Keratinocyte (primary cell): ENCODE results near the gene NUAK1. TPM values are rescaled to one million over a fixed set of nuclear protein-coding genes. Genes with fewer than 3 reads are reported as not detected.

Experiments
- DNase-seq: peaks from one replicate; pipeline ENCODE4 v3.0.0-alpha.2; 2011; ENCODE audit warnings: low read depth, missing footprints, low spot score
- FAIRE-seq: peaks from 2 replicates; lab custom pipeline; 2011; peaks lifted over from hg19 to GRCh38; lab: Jason Lieb, UNC
- H2AFZ ChIP-seq: 2 replicates; pipeline ENCODE4 v1.6.0; 2012; ENCODE audit warnings: low read length, control low read depth, inconsistent platforms; ENCODE audit not compliant: control insufficient read depth
- H3K27ac ChIP-seq: 2 replicates; pipeline ENCODE4 v1.5.1; 2011; ENCODE audit warnings: low read length; ENCODE audit not compliant: control insufficient read depth, insufficient read depth
- H3K27me3 ChIP-seq: 3 replicates; pipeline ENCODE4 v1.6.0; 2011; ENCODE audit warnings: low read length; ENCODE audit not compliant: control insufficient read depth, insufficient read depth; ENCODE audit errors: extremely low read depth
- H3K36me3 ChIP-seq, 2 experiments: 2 replicates in 1 of 2; 3 replicates in 1 of 2; pipeline ENCODE4 v1.5.1; 2011; ENCODE audit warnings: low read length in 2 of 2, mild to moderate bottlenecking in 1 of 2; ENCODE audit not compliant: control insufficient read depth in 2 of 2, insufficient read depth in 2 of 2; ENCODE audit errors: extremely low read depth in 1 of 2
- H3K4me1 ChIP-seq: 3 replicates; pipeline ENCODE4 v1.5.1; 2011; ENCODE audit warnings: low read length; ENCODE audit not compliant: control insufficient read depth, insufficient read depth; ENCODE audit errors: extremely low read depth
- H3K4me2 ChIP-seq: 3 replicates; pipeline ENCODE4 v1.6.0; 2011; ENCODE audit warnings: low read depth, low read length; ENCODE audit not compliant: control insufficient read depth, insufficient read depth; ENCODE audit errors: extremely low read depth
- H3K4me3 ChIP-seq, 3 experiments: fragments of 200-600 bp in 1 of 3; sonication (generic) in 1 of 3; 2 replicates in 2 of 3; 3 replicates in 1 of 3; pipeline ENCODE4 v1.5.1; 2011 to 2016; ENCODE audit warnings: low read length in 3 of 3, mild to moderate bottlenecking in 3 of 3, control low read depth in 2 of 3, inconsistent platforms in 1 of 3, low read depth in 1 of 3, mixed read lengths in 1 of 3, mixed run types in 1 of 3, moderate library complexity in 1 of 3; ENCODE audit not compliant: control insufficient read depth in 2 of 3, insufficient read depth in 2 of 3; ENCODE audit errors: extremely low read depth in 1 of 3
- H3K79me2 ChIP-seq: 2 replicates; pipeline ENCODE4 v1.6.0; 2012; ENCODE audit warnings: low read length; ENCODE audit not compliant: control insufficient read depth, insufficient read depth
- H3K9ac ChIP-seq: 3 replicates; pipeline ENCODE4 v1.6.0; 2011; ENCODE audit warnings: low read length; ENCODE audit not compliant: control insufficient read depth, insufficient read depth; ENCODE audit errors: extremely low read depth
- H3K9me1 ChIP-seq: 3 replicates; pipeline ENCODE4 v1.6.0; 2011; ENCODE audit warnings: low read length; ENCODE audit not compliant: control insufficient read depth, insufficient read depth; ENCODE audit errors: extremely low read depth
- H3K9me3 ChIP-seq: 2 replicates; pipeline ENCODE4 v1.5.1; 2012; ENCODE audit warnings: low read depth, low read length; ENCODE audit not compliant: control insufficient read depth
- H4K20me1 ChIP-seq: 3 replicates; pipeline ENCODE4 v1.6.0; 2011; ENCODE audit warnings: low read length; ENCODE audit not compliant: control insufficient read depth, insufficient read depth; ENCODE audit errors: extremely low read depth
- CTCF ChIP-seq, 3 experiments: IDR thresholded peaks in 1 of 3; conservative IDR thresholded peaks in 1 of 3; optimal IDR thresholded peaks in 1 of 3; 2 replicates in 2 of 3; 3 replicates in 1 of 3; pipeline versions ENCODE3 to v1.5.1; 2011; ENCODE audit warnings: low read length in 3 of 3, mild to moderate bottlenecking in 3 of 3, moderate library complexity in 2 of 3, control low read depth in 1 of 3, inconsistent platforms in 1 of 3; ENCODE audit not compliant: insufficient read depth in 2 of 3; ENCODE audit errors: extremely low read depth in 1 of 3
- EZH2 ChIP-seq: IDR thresholded peaks from one replicate; pipeline ENCODE4 v1.6.1; 2012; ENCODE audit warnings: inconsistent platforms, mild to moderate bottlenecking, low read length, moderate library complexity
- dilution Hi-C: fragments of 300-500 bp; cut with MboI; formaldehyde crosslinking; loops from one replicate; pipeline ENCODE4 v1.7.0; 2020; ENCODE audit warnings: low sequenced_read_pairs; ENCODE audit not compliant: extremely low pct_ligation_motif_present
- polyA plus RNA-seq, 5 experiments: library from polyadenylated mRNA; depleted of rRNA in 3 of 5; stranded (reverse) in 3 of 5; stranded (forward) in 1 of 5; unstranded in 1 of 5; fragments of >200 nt; gene quantifications; 1 replicate in 1 of 5; 2 replicates in 3 of 5; 3 replicates in 1 of 5; pipeline versions ENCODE4 v1.2.1 to v1.2.3, GENCODE V29; 2011 to 2012; ENCODE audit warnings: missing spikeins in 2 of 5, low read depth in 1 of 5, low replicate concordance in 1 of 5

NUAK1 gene
- polyA plus RNA-seq, 1 donor (not counting 4 experiments of a cell fraction or from before 2014, with no cell fraction given), result 12.3 TPM

DNA sequence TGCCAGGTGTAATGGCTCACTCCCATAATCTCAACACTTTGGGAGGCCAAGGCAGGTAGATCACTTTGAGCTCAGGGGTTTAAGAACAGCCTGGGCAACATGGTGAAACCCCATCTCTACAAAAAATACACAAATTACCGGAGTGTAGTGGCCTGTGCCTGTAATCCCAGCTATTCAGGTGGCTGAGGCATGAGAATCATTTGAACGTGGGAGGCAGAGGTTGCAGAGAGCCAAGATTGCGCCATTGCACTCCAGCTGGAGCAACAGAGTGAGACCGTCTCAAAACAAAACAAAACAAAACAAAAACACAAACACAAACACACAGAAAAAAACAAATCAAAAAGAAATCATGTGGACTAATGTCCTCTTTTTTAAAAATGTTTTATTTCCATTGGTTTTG, 104.4 kb downstream of the NUAK1 start:
- H2AFZ ChIP-seq, result no peak overlapping the region
- H3K9me3 ChIP-seq, result no peaks in the 10 kb centered on the region
- H3K36me3 ChIP-seq, result no peaks in the 10 kb centered on the region
- no peaks in the 10 kb centered on the region for H3K9me1 ChIP-seq
- no peak for FAIRE-seq
- TF ChIP-seq CTCF (optimal IDR thresholded peaks at IDR 0.05 in 1 of 3, IDR thresholded peaks at IDR 0.05 in 1 of 3, conservative IDR thresholded peaks at IDR 0.05 in 1 of 3; ENCODE audit: extremely low read depth in 1 of 3, insufficient read depth in 2 of 3, low read length in 3 of 3), result no peak
- TF ChIP-seq EZH2, result no peak
- no peak overlapping the region for H3K4me2 ChIP-seq
- H3K9ac ChIP-seq, result no peak overlapping the region
- no peaks in the 10 kb centered on the region for H3K79me2 ChIP-seq
- DNase-seq, result no peak
- H4K20me1 ChIP-seq, result no peaks in the 10 kb centered on the region
- H3K27ac ChIP-seq, result no peak overlapping the region
- no peak overlapping the region for H3K4me3 ChIP-seq
- H3K4me1 ChIP-seq, result peaks cover 23% of the 10 kb centered on the region
- dilution Hi-C loops, result no loop called here
- no peaks in the 10 kb centered on the region for H3K27me3 ChIP-seq

GRCh38 chr12:106033161-106033675, 105.5 kb downstream of the NUAK1 start:
- DNase-seq, result no peak
- TF ChIP-seq EZH2, result no peak
- no peak for TF ChIP-seq CTCF (optimal IDR thresholded peaks at IDR 0.05 in 1 of 3, IDR thresholded peaks at IDR 0.05 in 1 of 3, conservative IDR thresholded peaks at IDR 0.05 in 1 of 3; ENCODE audit: extremely low read depth in 1 of 3, insufficient read depth in 2 of 3, low read length in 3 of 3)

More at GRCh38 chr12:106033161-106033675, 105.5 kb downstream of the NUAK1 start:
- Histone ChIP-seq H3K9me1 (no peaks in the 10 kb centered on the region), H3K4me2 (no peak overlapping the region), H3K4me1 (peaks cover 23% of the 10 kb centered on the region), H3K36me3 (no peaks in the 10 kb centered on the region), H3K9me3 (no peaks in the 10 kb centered on the region), H3K79me2 (no peaks in the 10 kb centered on the region), H3K27ac (no peak overlapping the region), H2AFZ (peak overlapping the region; percentile 4), H4K20me1 (no peaks in the 10 kb centered on the region), H3K9ac (no peak overlapping the region), H3K27me3 (no peaks in the 10 kb centered on the region), H3K4me3 (no peak overlapping the region)
- dilution Hi-C loops, result no loop called here
- no peak for FAIRE-seq
